ENCODE data around the gene SIGLEC6.

Gene SIGLEC6

DNA sequence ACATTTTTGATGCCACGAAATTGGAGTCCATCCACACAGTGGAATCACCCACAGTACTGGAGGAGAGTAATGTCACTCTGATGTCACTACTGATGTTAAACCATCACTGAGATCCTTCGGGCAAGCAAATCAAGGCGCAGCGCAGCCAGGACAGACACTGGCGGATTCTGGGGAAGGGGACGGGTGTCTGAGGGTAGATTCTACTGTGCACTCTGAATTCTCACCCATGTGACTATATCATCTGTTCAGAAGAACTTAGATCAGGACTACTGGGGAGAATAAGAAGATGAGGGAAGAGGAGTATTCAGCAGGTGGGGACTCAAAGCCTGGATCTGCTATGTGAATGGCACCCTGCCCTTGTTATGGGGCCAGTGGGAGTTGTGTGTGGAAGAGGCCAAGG is 12.6 kb upstream of the SIGLEC6 start:
- Histone ChIP-seq H3K27me3 (ENCODE audit: insufficient read depth, low read depth) (no peaks in the 10 kb centered on the region), H3K27ac (no peak overlapping the region), H3K36me3 (ENCODE audit: insufficient read depth) (no peaks in the 10 kb centered on the region), H3K9ac (no peak overlapping the region), H4K20me1 (ENCODE audit: insufficient read depth) (no peaks in the 10 kb centered on the region), H2AFZ (ENCODE audit: low read depth) (no peak overlapping the region), H3K4me2 (no peak overlapping the region), H3K4me3 (IDR thresholded peaks at IDR 0.05; ENCODE audit: insufficient read depth, low read depth, low read length) (no peak overlapping the region), H3K4me1 (ENCODE audit: low read depth, poor library complexity, severe bottlenecking) (no peaks in the 10 kb centered on the region), H3K79me2 (ENCODE audit: insufficient read depth, low read depth) (no peaks in the 10 kb centered on the region)
- TF ChIP-seq CTCF (conservative IDR thresholded peaks at IDR 0.05; ENCODE audit: low read depth, low read length) = no peak

GRCh38 chr19:51542699-51543098 is 11.2 kb upstream of the SIGLEC6 start:
- no peak for TF ChIP-seq CTCF (conservative IDR thresholded peaks at IDR 0.05; ENCODE audit: low read depth, low read length)
- H3K27me3 ChIP-seq (ENCODE audit: insufficient read depth, low read depth) = no peaks in the 10 kb centered on the region
- no peaks in the 10 kb centered on the region for H3K4me1 ChIP-seq (ENCODE audit: low read depth, poor library complexity, severe bottlenecking)
- no peak overlapping the region for H3K27ac ChIP-seq
- no peak overlapping the region for H3K4me2 ChIP-seq
- no peaks in the 10 kb centered on the region for H3K79me2 ChIP-seq (ENCODE audit: insufficient read depth, low read depth)
- H2AFZ ChIP-seq (ENCODE audit: low read depth) = no peak overlapping the region
- no peak overlapping the region for H3K9ac ChIP-seq
- H3K36me3 ChIP-seq (ENCODE audit: insufficient read depth) = no peaks in the 10 kb centered on the region
- H4K20me1 ChIP-seq (ENCODE audit: insufficient read depth) = no peaks in the 10 kb centered on the region
- H3K4me3 ChIP-seq (IDR thresholded peaks at IDR 0.05; ENCODE audit: insufficient read depth, low read depth, low read length) = no peak overlapping the region

DNA sequence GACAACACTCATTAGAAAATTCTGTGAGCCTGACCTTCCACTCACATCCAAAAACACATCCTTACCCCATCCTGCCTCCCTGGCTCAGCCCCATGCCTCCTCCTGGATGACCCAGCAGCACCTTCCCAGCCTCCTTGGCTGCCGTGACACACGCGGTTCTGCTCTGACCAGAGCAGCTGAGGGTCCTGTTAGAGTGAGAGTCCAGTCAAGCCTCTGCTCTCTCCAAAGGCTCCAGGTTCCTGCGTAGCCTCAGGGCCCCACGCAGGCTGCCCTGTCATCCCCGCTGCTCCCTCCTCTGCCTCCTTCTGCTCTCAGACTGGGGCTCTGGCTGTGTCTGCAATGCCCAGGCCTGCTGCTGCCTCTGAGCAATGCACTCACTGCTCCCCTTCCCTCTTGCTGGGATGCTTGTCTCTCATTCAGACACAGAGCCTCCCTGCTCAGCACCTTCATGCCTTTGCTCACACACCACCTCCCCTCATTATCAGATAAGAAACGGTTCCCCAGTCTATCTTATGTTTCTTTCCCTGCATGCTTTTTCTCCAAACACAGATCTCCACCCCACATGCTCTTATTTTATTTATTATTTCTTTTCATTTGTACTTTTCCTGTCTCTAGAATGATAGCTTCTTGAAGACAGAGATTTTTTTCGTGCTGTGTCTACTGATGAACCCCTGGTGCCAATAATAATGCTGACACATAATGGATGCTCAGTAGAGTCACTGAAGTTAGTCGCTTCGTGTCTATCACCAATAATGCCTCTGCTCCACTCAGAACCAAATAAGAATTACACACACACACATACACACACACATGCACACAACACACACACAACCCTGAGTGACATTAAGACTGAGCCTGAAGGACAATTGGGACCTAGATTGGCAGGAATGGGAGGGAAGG is 10.2 kb upstream of the SIGLEC6 start:
- Histone ChIP-seq H3K79me2 (ENCODE audit: insufficient read depth, low read depth) (no peaks in the 10 kb centered on the region), H3K27me3 (ENCODE audit: insufficient read depth, low read depth) (no peaks in the 10 kb centered on the region), H3K9ac (no peak overlapping the region), H2AFZ (ENCODE audit: low read depth) (no peak overlapping the region), H3K4me2 (no peak overlapping the region), H3K36me3 (ENCODE audit: insufficient read depth) (no peaks in the 10 kb centered on the region), H3K27ac (no peak overlapping the region), H3K4me3 (IDR thresholded peaks at IDR 0.05; ENCODE audit: insufficient read depth, low read depth, low read length) (no peak overlapping the region), H3K4me1 (ENCODE audit: low read depth, poor library complexity, severe bottlenecking) (no peaks in the 10 kb centered on the region), H4K20me1 (ENCODE audit: insufficient read depth) (no peaks in the 10 kb centered on the region)
- no peak for TF ChIP-seq CTCF (conservative IDR thresholded peaks at IDR 0.05; ENCODE audit: low read depth, low read length)

DNA sequence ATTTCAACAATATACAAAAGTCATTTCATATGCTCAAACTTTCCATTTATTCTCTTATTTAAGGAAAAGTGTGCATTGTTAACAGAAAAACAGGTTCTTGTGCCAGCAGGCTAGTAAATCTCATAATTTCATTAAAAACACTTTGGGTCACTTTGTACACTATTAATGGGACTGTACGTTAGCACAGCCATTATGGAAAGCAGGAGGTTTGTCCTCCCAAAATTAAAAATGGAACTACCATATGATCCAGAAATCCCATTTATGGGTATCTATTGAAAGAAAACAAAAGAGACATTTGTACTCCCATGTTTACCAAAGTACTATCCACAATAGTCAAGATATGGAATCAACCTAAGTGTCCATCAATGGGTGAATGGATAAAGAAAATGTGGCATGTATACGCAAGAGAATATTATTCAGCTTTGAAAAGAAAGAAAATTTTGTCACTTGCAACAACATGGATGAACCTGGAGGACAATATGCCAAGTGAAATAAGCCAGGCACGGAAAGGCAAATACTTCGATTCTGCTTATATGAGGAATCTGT is 8.4 kb upstream of the SIGLEC6 start:
- Histone ChIP-seq H4K20me1 (ENCODE audit: insufficient read depth) (no peaks in the 10 kb centered on the region), H3K79me2 (ENCODE audit: insufficient read depth, low read depth) (no peaks in the 10 kb centered on the region), H2AFZ (ENCODE audit: low read depth) (no peak overlapping the region), H3K27ac (no peak overlapping the region), H3K4me1 (ENCODE audit: low read depth, poor library complexity, severe bottlenecking) (no peaks in the 10 kb centered on the region), H3K36me3 (ENCODE audit: insufficient read depth) (no peaks in the 10 kb centered on the region), H3K4me2 (no peak overlapping the region), H3K4me3 (IDR thresholded peaks at IDR 0.05; ENCODE audit: insufficient read depth, low read depth, low read length) (no peak overlapping the region), H3K9ac (no peak overlapping the region), H3K27me3 (ENCODE audit: insufficient read depth, low read depth) (no peaks in the 10 kb centered on the region)
- no peak for TF ChIP-seq CTCF (conservative IDR thresholded peaks at IDR 0.05; ENCODE audit: low read depth, low read length)

Data from KMS-11 (cell line).